Loucy (cell line): ENCODE results near the gene HOXB3.

ENCODE experiments used
- CTCF ChIP-seq: fragments of 200-600 bp; sonication (generic); conservative IDR thresholded peaks from 2 replicates; pipeline ENCODE4 v1.5.1; 2014; ENCODE audit warnings: mild to moderate bottlenecking, antibody characterized with exemption, low read length
- EZH2phosphoT487 ChIP-seq: fragments of 200-600 bp; IDR thresholded peaks from 2 replicates; pipeline ENCODE4 v1.6.1; 2018; ENCODE audit warnings: antibody characterized with exemption, mild to moderate bottlenecking, moderate library complexity, borderline replicate concordance

- TF ChIP-seq EZH2phosphoT487 (no peak), CTCF (no peak)
Measured at GRCh38 chr17:48520631-48521079, 69.4 kb downstream of the HOXB3 start.
